GM12892 (cell line): ENCODE data around the gene DCPS.

Experiments
- POLR2A ChIP-seq: IDR thresholded peaks from 2 replicates; pipeline ENCODE4 v1.6.1; 2011; ENCODE audit warnings: low read depth, low read length, control low read depth
- POLR2AphosphoS5 ChIP-seq: IDR thresholded peaks from 2 replicates; pipeline ENCODE4 v1.6.1; 2011; ENCODE audit warnings: low read depth, low read length, control low read depth

DNA sequence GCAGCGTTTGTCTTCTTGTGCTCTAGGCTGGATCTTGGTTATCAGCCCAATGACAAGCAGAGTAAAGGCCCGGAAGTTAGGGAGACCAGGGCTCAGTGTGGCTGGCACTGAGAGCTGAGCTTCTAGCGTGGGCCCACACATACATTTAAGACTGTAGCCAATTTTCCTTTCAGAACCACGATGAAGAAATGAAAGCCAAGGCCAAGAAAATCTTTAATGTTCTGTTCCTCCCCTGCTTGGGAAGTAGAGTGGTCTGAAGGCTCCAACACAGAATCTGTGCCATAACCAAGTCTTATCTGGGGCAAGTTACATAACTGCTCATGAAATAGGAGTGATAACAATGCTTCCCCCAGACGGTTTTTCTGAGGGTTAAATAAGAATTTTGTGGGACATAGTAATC, 47.0 kb downstream of the DCPS start:
- TF ChIP-seq POLR2AphosphoS5 (no peak), POLR2A (no peak)
